ENCODE measurements around the gene PRKAR1B.
A peak's percentile ranks its signal among the peaks of the same experiment; 100 is the strongest.

Gene PRKAR1B

DNA sequence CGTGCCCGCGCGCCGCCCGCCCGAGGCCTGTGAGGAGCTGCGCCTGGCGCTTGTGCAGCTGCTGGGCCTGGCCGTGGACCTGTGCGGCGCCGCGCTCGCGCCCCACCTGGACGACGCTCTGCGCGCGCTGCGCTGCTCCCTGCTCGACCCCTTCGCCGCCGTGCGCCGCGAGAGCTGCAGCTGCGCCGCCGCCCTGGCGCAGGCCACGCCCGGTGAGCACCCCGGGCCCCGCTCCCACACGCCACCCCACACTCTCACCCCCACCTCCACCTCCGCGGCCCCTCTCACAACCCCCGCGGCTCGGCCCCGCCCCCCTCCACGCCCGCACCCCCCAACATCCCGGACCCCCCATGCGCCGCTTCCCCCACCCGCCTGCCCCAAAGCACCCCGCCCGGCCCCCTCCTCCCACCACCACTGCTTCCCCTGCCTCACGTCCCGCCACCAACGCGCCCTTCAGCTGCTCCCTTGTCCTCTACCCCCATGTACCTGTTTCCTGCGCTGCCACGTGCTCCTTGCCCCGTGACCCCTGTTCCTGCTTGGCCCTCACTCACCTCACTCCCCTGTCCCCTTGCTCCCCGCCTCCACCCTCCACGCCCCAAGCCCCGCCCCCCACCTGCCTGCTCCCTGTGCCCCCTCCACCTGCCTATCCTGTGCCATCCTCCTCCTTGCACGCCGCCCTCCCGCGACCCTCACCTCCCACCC lies at the start of gene PRKAR1B:
PRKAR1B (minus strand) TSS at position 178 of the 702 bp plus-strand sequence. CDS start 15,776 bp downstream, outside the sequence.
- DNase-seq (ENCODE audit: low read depth), result peak; percentile 24

DNA sequence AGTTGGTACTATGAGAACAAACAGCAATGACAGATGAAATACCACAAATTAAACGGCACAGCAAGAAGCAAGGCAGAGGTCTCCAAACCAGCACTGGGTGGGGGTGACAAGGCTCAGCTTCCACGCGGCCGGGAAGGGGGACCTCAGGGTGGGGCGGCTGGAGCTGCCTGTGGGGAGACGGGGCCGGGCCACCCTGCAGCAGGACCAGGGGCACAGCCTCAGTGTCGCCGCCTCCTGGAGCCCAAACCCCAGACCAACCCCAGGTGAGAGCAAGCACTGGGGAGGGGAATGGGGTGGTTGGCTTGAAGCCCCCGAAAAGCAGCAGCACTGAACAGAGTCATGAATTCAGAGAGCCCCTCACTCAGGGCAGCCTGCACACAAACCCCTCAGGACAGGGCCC lies 49.3 kb upstream of the PRKAR1B start:
- DNase-seq (ENCODE audit: low read depth), result no peak

DNA sequence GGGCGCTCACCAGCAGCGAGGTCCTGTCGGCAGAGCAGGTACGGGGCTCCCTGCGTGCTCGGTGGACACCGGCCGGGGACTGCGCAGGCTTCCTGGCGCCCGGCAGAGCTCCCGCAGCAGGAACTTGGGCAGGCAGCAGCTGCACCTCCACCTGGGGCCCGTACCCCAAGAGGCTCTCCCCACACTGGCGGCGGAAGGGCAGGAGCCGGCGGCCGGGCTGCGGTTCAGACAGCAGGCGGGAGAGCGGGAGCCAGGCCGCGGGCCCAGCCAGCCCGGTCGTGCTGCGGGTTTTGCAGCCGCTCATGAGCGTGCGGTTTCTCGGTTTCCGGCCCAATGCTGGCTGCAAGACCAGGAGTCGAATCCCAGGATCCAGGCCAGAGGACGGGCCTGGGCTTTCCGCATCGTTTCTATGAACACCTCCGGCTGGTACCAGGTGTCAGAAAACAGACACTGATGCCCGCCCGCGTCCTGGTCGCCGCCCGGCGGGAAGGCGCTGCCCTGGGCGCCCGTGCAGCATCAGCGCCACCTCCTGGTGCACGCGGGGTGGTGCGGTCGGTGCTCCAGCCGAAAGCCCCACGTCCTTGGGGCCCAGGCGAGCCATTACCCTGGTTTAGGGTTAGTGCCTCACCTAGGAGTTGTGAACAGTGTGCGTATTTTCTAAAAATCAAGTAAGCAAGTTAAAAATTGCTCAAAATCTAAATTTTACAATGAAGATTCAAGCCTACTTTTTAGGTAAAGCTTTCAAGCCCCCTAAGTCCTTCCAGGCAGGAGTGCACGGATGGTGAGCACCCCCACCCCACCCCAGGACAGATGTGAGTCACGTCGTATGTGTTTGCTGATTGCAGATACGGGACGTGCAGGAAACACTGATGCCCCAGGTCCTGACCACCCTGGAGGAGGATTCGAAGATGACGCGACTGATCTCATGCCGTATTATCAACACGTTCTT lies 47.4 kb upstream of the PRKAR1B start:
- peak; percentile 44 for DNase-seq (ENCODE audit: low read depth)

DNA sequence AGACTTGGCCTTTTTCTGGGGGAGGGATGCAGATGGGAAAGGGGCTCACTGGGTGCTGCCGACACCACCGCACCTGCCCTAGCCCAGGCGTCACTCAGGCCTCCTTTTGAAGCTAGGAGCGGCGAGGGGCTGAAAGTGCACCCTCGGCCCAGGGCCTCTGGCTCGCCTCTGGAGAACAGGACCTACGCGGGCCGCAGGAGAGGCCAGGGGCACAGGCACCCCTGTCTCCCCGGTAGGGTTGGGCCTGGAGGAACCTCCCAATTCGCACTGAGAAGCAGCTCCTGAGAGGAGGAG lies 46.5 kb upstream of the PRKAR1B start:
- no peak for DNase-seq (ENCODE audit: low read depth)

DNA sequence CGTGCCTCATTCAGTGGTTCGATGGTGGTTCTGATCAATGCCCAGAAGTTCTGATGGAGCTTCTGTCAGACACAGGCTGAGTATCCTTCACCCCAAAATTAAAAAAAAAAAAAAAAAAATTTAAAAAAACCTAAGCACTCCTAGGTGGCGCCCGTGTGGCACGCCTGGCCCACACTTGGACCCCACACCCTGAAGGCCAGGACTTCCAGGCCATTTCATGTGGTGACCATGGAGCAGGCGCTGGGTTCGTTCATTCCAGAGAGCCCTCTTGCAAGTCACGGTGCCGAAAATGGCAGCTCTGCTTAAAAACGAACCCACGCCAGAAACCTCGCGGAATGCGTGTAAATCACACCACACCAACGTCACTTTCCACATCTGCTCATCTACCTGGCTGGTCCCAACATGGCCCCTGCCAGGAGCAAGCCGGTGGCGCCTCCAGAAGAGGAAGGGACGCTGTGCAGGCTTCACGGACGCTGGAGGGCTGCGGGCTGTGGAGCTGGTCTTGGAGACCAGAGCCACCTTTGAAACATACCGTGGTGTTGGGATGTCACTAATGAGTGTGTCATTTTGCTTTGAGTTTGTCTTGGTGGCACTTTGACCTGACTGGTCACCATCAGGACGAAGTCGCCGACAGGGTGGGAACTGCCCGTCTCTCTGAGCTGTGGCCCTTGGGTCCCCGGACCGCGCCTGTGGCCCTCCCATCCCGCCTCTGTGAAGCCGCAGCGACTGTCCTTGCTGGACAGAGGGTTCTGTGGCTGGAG lies 46.0 kb upstream of the PRKAR1B start:
- no peak for DNase-seq (ENCODE audit: low read depth)

DNA sequence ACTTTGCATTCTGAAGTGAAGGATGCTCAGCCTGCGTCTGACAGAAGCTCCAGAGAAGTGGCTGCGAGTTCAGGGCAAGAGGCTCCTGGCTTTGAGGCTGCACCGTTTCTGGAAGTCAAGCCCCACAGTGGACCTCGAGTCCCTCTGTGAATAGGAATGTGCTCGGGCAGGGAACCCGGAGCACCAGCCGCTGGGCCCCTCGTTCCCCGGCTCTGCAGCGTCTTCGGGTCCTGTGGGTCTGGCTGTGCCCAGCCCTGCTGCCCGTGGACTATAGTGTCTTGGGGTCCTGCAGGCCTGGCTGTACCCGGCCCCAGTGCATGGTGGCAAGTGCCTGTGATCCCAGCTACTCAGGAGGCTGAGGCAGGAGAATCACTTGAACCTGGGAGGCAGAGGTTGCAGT lies 45.3 kb upstream of the PRKAR1B start:
- DNase-seq (ENCODE audit: low read depth), result no peak

DNA sequence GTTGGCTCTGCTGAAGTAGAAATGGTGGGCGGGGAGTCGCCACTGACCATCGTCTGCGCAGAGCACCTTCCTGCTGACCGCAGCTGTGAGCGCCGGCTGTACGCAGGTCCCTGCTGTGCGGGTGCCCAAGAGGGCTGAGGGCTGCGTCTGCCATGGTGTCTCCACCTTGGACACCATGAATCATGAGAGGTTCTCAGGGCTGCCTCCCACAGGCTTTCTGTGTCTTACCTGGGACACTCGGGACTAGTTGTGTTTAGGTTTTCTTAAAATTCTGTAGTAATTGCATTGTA lies 44.9 kb upstream of the PRKAR1B start:
- DNase-seq (ENCODE audit: low read depth), result no peak

DNA sequence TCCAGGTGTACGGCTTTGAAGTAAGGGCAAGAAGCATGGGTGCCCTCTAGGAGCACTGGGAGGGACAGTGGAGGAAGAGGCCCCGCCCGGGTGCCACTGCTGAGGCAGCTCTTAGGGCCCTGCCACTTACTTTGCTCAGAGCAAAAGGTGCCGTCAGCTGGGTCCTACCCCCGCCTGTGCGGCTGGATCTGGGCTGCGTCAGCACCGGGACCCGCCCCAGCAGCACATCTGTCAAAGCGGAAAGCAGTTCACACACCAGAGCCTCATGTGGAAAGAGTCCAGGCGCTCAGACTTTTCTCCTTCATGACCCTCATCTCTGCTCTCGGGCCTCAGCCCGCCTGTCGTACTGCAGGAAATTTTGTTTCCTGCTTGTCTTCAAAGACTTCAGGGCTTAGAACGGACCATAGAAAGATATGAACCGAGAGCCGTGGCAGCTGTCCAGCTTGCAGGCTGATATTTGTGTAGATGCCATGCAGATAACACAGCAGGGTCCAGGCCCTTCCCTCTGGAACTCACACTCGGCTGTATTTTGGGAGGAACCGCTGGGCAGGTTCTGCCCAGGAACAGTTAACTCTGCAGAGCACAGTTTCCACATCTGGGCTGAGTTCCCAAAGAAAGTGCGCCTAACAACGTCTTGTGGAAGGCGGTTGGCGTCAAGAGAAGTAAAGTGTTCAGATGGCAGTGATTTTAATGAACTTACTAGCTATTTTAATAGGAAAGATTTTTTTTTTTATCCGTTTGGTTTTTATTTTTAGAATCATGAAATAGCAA lies 44.3 kb upstream of the PRKAR1B start:
- no peak for DNase-seq (ENCODE audit: low read depth)

DNA sequence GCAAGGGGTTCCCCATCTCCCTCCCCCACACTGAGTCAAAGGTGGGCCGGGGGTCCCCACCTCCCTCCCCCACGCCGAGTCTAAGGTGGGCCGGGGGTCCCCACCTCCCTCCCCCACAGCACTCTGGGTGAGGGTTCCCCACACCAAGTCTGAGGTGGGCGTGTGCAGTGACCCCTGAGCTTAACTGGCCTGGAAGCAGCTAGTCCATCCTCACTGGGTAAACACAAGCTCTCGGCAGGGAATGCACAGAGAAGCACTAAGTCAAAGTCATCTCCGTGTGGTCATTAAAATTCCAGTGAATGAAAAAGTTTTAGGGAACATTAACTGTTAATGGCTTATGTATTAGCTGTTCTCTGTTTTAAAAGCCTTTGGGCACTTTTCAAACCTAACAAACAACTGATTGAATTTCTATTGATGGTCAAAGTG lies 43.7 kb upstream of the PRKAR1B start:
- DNase-seq (ENCODE audit: low read depth), result no peak

DNA sequence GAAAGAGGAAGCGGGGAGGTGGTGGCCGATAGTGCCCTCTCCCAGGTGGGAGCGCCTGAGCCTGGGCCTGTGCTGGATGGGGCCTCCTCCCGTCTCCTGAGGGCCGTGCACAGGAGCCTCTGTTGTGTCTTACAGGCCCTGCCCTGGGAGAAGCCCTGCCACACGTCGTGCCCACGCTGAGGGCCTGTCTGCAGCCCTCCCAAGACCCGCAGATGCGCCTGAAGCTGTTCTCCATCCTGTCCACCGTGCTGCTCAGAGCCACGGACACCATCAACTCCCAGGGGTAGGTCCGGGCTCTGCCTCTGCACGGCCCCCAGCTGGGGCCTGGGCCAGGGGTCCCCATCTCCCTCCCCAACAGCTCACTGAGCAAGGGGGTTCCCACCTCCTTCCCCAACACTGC lies 43.3 kb upstream of the PRKAR1B start:
- DNase-seq (ENCODE audit: low read depth), result no peak

DNA sequence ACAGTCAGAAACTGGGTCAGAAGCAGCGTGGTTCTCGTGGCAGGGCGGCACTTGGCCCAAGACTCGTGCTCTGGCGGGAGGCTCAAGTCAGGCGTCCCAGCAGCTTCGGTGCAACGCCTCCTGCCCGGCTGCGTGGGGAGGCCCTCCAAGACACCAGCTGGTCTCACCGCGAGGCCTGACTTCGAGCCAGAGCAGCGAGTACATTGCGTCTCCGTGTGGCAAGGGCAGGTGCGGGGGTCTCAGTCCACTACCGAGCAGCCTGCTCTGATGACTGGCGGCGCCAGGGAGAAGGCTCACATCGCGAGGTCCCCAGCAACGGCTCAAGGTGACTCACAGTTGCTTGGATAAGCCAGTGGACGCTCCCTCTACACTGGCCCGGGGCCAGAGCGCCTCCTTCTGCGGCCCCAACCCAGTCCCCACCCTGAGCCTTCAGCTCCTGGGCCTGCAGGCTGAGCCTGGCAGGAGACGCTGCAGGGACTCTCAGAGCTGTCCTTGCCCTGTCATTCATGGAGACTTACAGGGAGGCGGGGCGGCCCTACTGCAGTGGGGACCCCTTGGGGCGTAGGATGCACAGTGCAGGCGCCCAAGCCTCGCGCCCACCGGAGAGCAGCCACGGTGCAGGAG lies 41.9 kb upstream of the PRKAR1B start:
- no peak for DNase-seq (ENCODE audit: low read depth)

DNA sequence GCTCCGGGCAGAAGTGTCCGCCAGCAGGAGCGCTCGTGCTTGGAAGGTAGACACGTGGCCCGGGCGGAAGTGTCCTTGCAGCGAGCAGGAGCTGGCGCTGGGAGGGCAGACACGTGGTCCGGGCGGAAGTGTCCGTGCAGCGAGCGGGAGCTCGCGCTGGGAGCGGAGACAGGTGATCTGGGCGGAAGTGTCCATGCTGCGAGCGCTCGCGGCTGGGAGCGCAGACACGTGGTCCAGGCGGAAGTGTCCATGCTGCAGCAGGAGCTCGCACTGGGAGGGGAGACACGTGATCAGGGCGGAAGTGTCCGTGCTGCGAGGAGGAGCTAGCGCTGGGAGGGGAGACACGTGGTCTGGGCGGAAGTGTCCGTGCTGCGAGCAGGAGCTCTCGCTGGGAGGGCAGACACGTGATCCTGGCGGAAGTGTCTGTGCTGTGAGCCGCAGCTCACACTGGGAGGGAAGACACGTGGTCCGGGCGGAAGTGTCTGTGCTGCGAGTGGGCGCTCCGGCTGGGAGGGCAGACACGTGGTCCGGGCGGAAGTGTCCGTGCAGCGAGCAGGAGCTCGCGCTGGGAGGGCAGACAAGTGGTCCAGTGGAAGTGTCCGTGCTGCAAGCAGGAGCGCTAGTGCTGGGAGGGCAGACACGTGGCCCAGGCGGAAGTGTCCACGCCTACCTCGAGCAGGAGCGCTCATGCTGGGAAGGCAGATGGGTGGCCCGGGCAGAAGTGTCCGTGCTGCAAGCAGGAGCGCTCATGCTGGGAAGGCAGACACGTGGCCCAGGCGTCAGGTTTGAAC lies 41.1 kb upstream of the PRKAR1B start:
- peak; percentile 5 for DNase-seq (ENCODE audit: low read depth)

DNA sequence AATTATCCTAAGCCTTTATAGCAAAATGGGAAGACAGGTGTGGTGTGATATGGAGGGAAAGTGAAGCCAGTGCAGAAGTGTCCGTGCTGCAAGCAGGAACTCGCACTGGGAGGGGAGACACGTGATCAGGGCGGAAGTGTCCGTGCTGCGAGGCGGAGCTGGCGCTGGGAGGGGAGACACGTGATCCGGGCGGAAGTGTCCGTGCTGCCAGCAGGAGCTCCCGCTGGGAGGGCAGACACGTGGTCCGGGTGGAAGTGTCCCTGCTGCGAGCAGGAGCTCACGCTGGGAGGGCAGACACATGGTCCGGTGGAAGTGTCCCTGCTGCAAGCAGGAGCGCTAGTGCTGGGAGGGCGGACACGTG lies 40.5 kb upstream of the PRKAR1B start:
- DNase-seq (ENCODE audit: low read depth), result no peak

DNA sequence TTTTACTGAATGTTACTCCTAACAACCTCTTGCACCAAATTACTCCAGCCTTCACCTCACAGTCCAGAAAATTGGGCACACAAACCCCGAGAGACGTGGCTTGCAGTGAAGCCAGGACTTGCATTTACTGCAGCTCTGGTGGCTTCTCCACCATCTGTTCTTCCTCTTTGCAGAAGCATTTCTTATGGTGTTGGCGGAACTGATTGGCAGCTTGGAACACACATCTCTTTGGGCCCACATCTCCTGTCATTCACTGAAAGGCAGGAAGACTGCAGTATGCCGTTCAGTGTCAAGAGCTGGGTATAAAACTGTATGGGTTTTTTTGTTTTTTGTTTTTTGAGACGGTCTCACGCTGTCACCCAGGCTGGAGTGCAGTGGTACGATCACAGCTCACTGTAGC lies 38.3 kb upstream of the PRKAR1B start:
- no peak for DNase-seq (ENCODE audit: low read depth)

DNA sequence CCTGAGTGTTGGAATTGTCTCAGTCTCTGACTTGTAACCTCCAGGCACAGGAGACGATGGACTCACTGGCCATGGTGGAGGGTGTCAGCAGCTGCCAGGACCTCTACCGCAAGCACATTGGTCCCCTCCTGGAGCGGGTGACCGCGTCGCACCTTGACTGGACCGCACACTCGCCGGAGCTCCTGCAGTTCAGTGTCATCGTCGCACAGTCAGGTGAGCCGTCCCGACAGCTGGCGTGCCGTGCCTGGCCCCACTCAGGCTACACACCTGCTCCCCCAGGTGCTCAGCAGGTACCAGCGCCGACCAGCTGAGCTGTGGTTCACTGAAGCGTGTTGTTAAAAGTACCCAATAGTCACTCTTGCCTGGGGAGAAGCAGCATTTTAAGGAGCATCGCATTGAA lies 36.7 kb upstream of the PRKAR1B start:
- DNase-seq (ENCODE audit: low read depth), result no peak

DNA sequence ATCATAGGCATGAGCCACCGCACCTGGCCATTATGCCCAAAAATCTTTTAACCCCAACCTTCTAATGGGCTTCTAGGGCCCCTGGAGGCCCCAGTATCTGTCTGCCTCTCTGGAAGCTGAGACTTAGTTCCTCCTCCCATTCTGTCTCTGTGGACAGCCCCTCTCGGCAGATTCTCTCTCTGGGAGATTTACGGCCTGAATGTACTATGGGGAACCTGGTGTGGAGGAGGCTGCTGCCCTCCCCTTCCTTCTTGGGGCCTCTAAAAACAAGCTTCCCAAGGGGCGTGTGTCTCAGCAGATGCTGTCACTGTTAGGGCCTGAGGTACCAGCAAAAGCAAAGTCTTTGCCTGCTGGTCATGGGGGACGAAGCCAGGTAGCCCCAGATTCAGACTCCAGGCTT lies 35.8 kb upstream of the PRKAR1B start:
- no peak for DNase-seq (ENCODE audit: low read depth)

DNA sequence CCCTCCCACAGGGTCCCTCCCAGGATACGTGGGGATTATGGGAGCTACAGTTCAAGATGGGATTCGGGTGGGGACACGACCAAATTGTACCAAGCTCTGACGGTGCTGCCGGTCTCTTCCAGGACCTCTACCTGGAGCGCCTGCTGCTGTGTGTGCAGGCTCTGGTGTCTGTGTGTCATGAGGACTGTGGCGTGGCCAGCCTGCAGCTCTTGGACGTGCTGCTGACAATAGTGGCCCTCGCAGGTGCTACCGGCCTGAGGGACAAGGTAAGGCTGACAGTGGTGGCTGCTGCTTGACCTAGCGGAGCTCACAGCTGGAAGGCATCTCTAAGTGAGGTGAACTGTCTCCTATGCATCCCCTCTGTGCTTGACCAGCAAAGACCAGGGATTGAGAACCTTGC lies 34.5 kb upstream of the PRKAR1B start:
- DNase-seq (ENCODE audit: low read depth), result no peak

DNA sequence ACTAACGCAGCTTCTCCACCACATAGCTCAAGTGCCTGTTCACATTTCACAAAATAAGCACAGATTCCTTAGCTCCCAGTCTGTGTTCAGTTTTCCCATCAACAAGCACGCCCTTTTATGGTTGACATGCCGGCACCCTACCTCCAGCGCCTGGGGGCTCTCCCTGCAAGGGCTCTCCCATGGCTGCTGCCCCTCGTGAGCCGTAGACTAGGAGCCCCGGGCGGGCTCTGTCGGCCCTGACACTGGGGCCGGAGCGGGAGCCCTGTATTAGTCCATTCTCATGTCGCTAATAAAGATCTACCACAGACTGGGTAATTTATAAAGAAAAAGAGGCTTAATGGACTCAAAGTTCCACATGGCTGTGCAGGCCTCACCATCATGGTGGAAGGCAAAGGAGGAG lies 34.0 kb upstream of the PRKAR1B start:
- no peak for DNase-seq (ENCODE audit: low read depth)

DNA sequence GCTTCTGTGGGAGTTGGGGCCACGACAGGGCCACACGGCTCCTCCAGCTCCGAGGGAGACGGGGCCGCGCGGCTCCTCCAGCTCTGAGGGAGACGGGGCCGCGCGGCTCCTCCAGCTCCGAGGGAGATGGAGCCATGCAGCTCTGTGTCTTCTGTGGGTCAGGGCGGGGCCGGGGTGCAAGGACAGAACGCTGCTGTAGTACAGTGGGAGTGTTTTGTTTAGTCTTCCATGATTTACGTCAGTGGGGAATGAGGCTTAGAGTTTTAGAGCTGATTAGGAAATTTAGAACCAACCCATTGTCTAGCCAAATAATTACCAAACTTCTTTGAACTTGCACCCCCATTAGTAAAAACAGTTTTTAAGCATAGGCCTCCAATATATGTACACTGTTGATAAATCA lies 32.9 kb upstream of the PRKAR1B start:
- DNase-seq (ENCODE audit: low read depth), result no peak

DNA sequence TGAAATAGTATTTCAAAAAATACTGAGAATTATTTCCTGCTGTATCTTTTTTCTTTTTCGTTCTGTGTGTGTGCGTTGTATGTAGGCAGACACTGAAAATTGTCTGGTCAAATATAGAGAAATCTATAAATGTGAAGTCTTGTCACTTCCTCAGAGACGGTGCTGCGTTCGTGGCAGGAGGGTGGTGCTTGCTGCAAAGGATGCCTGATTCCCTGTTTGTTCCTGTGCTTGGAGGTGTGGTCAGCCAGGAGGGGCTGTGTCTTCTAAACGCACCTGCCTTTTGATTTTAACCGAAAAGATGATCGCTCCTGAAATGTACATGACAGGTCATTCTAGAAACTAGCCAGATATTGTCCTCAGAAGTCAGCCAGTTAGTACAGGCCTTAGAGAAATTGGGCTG lies 32.5 kb upstream of the PRKAR1B start:
- DNase-seq (ENCODE audit: low read depth), result no peak

DNA sequence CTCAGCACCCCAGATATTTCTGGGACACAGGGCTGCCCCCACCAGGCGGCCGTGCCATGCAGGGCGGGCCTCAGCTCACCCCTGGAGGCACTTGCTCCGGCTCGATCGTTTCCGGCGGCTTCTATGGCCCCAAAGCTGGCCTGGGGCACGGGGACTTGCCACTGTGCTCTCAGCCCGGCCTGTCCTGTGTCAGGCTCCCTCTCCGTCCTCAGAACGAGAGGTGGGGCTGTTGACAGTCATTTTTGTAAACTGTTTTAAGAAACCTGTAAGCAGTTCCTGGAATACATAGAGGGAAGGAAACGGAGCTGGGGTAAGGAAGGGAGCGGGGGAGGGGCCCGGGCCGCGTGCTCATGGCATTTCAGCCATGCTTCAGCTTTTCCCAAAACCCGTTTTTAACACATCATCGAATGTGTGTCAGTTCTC lies 30.7 kb upstream of the PRKAR1B start:
- no peak for DNase-seq (ENCODE audit: low read depth)

Measured in stimulated activated CD8-positive, alpha-beta memory T cell treated with anti-CD3 and anti-CD28 coated beads, Interleukin-7, amount 100 ng/mL, for 24 hours (primary cell).